Measurements from ENCODE around the gene SEMA3D. TPM values are rescaled to one million over a fixed set of nuclear protein-coding genes. Genes with fewer than 3 reads are reported as not detected.

SEMA3D gene
- total RNA-seq, 1 experiment from 2014 or later, result 1.4 TPM

DNA sequence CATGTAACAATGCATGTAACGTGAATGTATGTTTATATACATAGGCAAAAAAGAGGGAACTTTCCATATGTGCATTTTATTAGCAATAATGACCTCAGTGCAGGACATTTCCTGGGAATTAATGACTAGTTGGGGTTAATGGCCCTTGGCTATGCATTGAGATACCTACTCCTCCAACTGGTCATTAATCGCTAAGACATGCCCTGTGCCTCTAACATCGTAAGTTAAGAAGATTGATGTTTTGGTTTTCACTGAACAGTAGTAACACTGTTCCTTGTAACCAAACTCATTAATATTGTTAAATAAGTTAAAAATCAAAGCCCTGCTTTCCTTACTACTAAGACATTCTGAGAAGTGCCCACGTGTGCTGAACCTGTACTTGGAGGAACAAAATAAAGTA is 61.7 kb downstream of the SEMA3D start (continued):
- TF ChIP-seq, protein P1, sequence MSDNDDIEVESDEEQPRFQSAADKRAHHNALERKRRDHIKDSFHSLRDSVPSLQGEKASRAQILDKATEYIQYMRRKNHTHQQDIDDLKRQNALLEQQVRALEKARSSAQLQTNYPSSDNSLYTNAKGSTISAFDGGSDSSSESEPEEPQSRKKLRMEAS (IDR thresholded peaks at IDR 0.05), result no peak
- TF ChIP-seq SP1 (IDR thresholded peaks at IDR 0.05; ENCODE audit: low read depth), result no peak

DNA sequence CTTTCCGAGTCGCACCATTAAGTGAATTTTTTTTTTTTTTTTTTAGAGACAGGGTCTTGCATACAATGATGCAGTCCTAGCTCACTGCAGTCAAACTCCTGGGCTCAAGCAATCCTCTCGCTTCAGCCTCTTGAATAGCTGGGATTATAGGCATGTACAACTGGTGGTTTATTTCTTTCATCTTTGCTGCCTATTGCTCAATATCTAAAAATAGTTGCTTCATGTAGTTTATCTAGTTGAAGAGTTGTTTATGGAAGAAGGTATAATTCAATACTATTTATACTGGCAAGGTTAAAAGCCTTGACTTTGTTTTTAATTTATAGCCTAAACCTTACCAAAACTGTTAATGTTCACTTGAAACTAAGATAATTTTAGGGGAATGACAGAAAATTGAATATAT is 66.9 kb downstream of the SEMA3D start:
- no TSS peak for BruUV-seq (replicated peaks)
- H4K20me1 ChIP-seq (ENCODE audit: insufficient read depth), result no peaks in the 10 kb centered on the region
- CTCF ChIA-PET, result no interaction called here
- H3K9me2 ChIP-seq (ENCODE audit: insufficient read depth), result no peaks in the 10 kb centered on the region
- DNase-seq (ENCODE audit: low read depth, low spot score) (no peak), ATAC-seq (no peak)
- TF ChIP-seq ELF1 (IDR thresholded peaks at IDR 0.05; ENCODE audit: borderline replicate concordance, low read depth), result no peak
- no peak for TF ChIP-seq CBX3 (IDR thresholded peaks at IDR 0.05; ENCODE audit: low read depth)
- TF ChIP-seq TCF7L2 (IDR thresholded peaks at IDR 0.05; ENCODE audit: borderline replicate concordance, extremely low read depth, insufficient read depth, insufficient read length), result no peak
- TF ChIP-seq JUND (IDR thresholded peaks at IDR 0.05), result no peak
- TF ChIP-seq CEBPB (IDR thresholded peaks at IDR 0.05; ENCODE audit: low read depth), result no peak
- TF ChIP-seq, protein P1 (IDR thresholded peaks at IDR 0.05), result no peak
- no peak for TF ChIP-seq ZFX (IDR thresholded peaks at IDR 0.05)
- TF ChIP-seq EZH2 (IDR thresholded peaks at IDR 0.05), result no peak
- TF ChIP-seq POLR2AphosphoS5 (IDR thresholded peaks at IDR 0.05; ENCODE audit: low read depth, low read length), result no peak
- no peak for TF ChIP-seq RAD21 (IDR thresholded peaks at IDR 0.05; ENCODE audit: low read depth)
- TF ChIP-seq YY1 (IDR thresholded peaks at IDR 0.05; ENCODE audit: extremely low read depth, insufficient replicate concordance, low read depth, low read length), result no peak
- TF ChIP-seq, protein P2, sequence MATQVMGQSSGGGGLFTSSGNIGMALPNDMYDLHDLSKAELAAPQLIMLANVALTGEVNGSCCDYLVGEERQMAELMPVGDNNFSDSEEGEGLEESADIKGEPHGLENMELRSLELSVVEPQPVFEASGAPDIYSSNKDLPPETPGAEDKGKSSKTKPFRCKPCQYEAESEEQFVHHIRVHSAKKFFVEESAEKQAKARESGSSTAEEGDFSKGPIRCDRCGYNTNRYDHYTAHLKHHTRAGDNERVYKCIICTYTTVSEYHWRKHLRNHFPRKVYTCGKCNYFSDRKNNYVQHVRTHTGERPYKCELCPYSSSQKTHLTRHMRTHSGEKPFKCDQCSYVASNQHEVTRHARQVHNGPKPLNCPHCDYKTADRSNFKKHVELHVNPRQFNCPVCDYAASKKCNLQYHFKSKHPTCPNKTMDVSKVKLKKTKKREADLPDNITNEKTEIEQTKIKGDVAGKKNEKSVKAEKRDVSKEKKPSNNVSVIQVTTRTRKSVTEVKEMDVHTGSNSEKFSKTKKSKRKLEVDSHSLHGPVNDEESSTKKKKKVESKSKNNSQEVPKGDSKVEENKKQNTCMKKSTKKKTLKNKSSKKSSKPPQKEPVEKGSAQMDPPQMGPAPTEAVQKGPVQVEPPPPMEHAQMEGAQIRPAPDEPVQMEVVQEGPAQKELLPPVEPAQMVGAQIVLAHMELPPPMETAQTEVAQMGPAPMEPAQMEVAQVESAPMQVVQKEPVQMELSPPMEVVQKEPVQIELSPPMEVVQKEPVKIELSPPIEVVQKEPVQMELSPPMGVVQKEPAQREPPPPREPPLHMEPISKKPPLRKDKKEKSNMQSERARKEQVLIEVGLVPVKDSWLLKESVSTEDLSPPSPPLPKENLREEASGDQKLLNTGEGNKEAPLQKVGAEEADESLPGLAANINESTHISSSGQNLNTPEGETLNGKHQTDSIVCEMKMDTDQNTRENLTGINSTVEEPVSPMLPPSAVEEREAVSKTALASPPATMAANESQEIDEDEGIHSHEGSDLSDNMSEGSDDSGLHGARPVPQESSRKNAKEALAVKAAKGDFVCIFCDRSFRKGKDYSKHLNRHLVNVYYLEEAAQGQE (IDR thresholded peaks at IDR 0.05; ENCODE audit: low read depth), result no peak
- TF ChIP-seq POLR2A (IDR thresholded peaks at IDR 0.05; ENCODE audit: borderline replicate concordance, extremely low read depth, insufficient read depth, insufficient read length), result no peak
- TF ChIP-seq SP1 (IDR thresholded peaks at IDR 0.05; ENCODE audit: low read depth), result no peak
- TF ChIP-seq, protein P3, sequence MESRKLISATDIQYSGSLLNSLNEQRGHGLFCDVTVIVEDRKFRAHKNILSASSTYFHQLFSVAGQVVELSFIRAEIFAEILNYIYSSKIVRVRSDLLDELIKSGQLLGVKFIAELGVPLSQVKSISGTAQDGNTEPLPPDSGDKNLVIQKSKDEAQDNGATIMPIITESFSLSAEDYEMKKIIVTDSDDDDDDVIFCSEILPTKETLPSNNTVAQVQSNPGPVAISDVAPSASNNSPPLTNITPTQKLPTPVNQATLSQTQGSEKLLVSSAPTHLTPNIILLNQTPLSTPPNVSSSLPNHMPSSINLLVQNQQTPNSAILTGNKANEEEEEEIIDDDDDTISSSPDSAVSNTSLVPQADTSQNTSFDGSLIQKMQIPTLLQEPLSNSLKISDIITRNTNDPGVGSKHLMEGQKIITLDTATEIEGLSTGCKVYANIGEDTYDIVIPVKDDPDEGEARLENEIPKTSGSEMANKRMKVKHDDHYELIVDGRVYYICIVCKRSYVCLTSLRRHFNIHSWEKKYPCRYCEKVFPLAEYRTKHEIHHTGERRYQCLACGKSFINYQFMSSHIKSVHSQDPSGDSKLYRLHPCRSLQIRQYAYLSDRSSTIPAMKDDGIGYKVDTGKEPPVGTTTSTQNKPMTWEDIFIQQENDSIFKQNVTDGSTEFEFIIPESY (IDR thresholded peaks at IDR 0.05; ENCODE audit: extremely low read depth, insufficient replicate concordance, low read length), result no peak
- TF ChIP-seq SRF (IDR thresholded peaks at IDR 0.05; ENCODE audit: low read depth), result no peak
- H2AFZ ChIP-seq (ENCODE audit: low read depth, low read length, poor library complexity, severe bottlenecking), result no peak overlapping the region
- no peaks in the 10 kb centered on the region for H3K79me2 ChIP-seq (ENCODE audit: insufficient read depth, low read length)
- H3K4me2 ChIP-seq (ENCODE audit: low read length), result no peak overlapping the region
- H3K36me3 ChIP-seq (ENCODE audit: control insufficient read depth in 1 of 2, insufficient read depth in 2 of 2, low read length in 2 of 2), result no peaks in the 10 kb centered on the region
- H3K9me3 ChIP-seq (ENCODE audit: control insufficient read depth in 1 of 2, insufficient read depth in 1 of 2, low read depth in 1 of 2, low read length in 2 of 2), result no peaks in the 10 kb centered on the region
- H3K4me3 ChIP-seq (replicated peaks in 1 of 2; ENCODE audit: low read depth in 1 of 2, low read length in 2 of 2), result no peak overlapping the region
- RAD21 ChIA-PET (ENCODE audit: low non-redundant PET in 1 of 2, low total read pairs in 2 of 2, uncharacterized antibody in 2 of 2, unreplicated experiment in 2 of 2), result no interaction called here
- peaks cover 0 to 3% of the 10 kb centered on the region in 2 experiments; a peak in 2 of 4 replicates for H3K4me1 ChIP-seq (ENCODE audit: control insufficient read depth in 1 of 2, insufficient read depth in 2 of 2, low read length in 2 of 2)
- POLR2A ChIA-PET, result no interaction called here
- H3K27me3 ChIP-seq (ENCODE audit: insufficient read depth, low read length), result no peaks in the 10 kb centered on the region
- intact Hi-C loops (cut with micrococcal nuclease), result no loop called here
- no peak overlapping the region for H3K27ac ChIP-seq (ENCODE audit: low read depth, low read length)
- H3K9ac ChIP-seq (ENCODE audit: low read length), result no peak overlapping the region
